Stimulated activated CD4-positive, alpha-beta T cell treated with anti-CD3 and anti-CD28 coated beads, Interleukin-1b, Interleukin-23, amount 100 ng/mL, for 1 hour (primary cell): ENCODE data around the gene SLC26A1.

Experiments
- DNase-seq, 2 donors: peaks; one replicate each; pipeline ENCODE4 v3.0.0-alpha.2; 2020; ENCODE audit warnings: low read depth in 2 of 2

SLC26A1 gene

GRCh38 chr4:966266-967112 lies 26.7 kb downstream of the SLC26A1 start:
- DNase-seq = no peak

GRCh38 chr4:965766-966134 lies 27.5 kb downstream of the SLC26A1 start:
- DNase-seq = no peak

GRCh38 chr4:965048-965765 lies 28.0 kb downstream of the SLC26A1 start:
- no peak for DNase-seq

- no peak for DNase-seq
These were observed 28.7 kb downstream of the SLC26A1 start for GRCh38 chr4:964346-965025.

- no peak for DNase-seq
These were observed 29.7 kb downstream of the SLC26A1 start for GRCh38 chr4:963276-964225.

GRCh38 chr4:962231-963208 lies 30.7 kb downstream of the SLC26A1 start:
- no peak for DNase-seq

GRCh38 chr4:961351-962230 lies 31.6 kb downstream of the SLC26A1 start:
- DNase-seq = no peak

- no peak for DNase-seq
These were observed 32.4 kb downstream of the SLC26A1 start for GRCh38 chr4:960636-961350.

GRCh38 chr4:960140-960635 lies 33.0 kb downstream of the SLC26A1 start:
- DNase-seq = no peak

- no peak for DNase-seq
These were observed 33.7 kb downstream of the SLC26A1 start for GRCh38 chr4:959338-960139.

GRCh38 chr4:958696-959337 lies 34.4 kb downstream of the SLC26A1 start:
- no peak for DNase-seq

- no peak for DNase-seq
These were observed 34.9 kb downstream of the SLC26A1 start for GRCh38 chr4:958314-958665.

GRCh38 chr4:957581-958313 lies 35.5 kb downstream of the SLC26A1 start:
- DNase-seq = no peak

GRCh38 chr4:957231-957580 lies 36.0 kb downstream of the SLC26A1 start:
- no peak for DNase-seq

GRCh38 chr4:956531-957230 lies 36.5 kb downstream of the SLC26A1 start:
- no peak for DNase-seq

GRCh38 chr4:955931-956381 lies 37.2 kb downstream of the SLC26A1 start:
- DNase-seq = no peak
